ENCODE data around the gene ANO7.

The ANO7 gene, protein sequence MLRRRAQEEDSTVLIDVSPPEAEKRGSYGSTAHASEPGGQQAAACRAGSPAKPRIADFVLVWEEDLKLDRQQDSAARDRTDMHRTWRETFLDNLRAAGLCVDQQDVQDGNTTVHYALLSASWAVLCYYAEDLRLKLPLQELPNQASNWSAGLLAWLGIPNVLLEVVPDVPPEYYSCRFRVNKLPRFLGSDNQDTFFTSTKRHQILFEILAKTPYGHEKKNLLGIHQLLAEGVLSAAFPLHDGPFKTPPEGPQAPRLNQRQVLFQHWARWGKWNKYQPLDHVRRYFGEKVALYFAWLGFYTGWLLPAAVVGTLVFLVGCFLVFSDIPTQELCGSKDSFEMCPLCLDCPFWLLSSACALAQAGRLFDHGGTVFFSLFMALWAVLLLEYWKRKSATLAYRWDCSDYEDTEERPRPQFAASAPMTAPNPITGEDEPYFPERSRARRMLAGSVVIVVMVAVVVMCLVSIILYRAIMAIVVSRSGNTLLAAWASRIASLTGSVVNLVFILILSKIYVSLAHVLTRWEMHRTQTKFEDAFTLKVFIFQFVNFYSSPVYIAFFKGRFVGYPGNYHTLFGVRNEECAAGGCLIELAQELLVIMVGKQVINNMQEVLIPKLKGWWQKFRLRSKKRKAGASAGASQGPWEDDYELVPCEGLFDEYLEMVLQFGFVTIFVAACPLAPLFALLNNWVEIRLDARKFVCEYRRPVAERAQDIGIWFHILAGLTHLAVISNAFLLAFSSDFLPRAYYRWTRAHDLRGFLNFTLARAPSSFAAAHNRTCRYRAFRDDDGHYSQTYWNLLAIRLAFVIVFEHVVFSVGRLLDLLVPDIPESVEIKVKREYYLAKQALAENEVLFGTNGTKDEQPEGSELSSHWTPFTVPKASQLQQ

DNA sequence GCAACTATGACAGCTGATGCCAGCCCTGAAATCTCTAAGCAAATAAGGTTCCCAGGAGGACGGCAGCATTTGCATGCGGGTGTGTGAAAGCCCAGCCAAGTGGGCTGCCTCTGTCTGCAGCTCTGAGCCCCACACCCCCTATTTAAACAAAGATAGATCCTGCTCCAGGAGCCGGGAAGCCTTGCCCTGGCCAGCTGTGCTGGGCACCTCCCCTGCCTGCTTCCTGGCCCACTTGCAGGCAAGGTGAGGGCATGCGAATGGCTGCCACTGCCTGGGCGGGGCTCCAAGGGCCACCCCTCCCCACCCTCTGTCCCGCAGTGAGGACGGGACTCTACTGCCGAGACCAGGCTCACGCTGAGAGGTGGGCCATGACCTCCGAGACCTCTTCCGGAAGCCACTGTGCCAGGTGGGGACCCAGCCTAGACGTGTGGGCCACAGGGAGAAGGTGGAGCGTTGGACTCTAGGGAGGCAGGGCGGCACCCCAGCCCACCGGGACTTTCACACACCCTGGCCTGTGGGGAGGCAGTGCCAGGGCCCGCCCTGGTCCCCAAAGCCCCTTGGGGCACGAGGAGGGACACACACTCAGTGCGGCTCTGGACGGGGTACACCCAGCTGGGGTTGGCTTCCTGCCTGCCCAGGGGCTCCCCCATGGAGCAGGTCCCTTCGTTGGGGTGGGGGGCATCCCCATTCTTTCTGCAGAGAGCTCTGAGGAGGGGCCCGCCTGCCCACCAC is at the start of gene ANO7:
Gene ANO7, plus strand, starts transcription at position 317 of the 732 bp plus-strand sequence. CDS start 1,387 bp downstream, outside the sequence.
- no peak for DNase-seq (ENCODE audit: low read depth in 2 of 2)

DNA sequence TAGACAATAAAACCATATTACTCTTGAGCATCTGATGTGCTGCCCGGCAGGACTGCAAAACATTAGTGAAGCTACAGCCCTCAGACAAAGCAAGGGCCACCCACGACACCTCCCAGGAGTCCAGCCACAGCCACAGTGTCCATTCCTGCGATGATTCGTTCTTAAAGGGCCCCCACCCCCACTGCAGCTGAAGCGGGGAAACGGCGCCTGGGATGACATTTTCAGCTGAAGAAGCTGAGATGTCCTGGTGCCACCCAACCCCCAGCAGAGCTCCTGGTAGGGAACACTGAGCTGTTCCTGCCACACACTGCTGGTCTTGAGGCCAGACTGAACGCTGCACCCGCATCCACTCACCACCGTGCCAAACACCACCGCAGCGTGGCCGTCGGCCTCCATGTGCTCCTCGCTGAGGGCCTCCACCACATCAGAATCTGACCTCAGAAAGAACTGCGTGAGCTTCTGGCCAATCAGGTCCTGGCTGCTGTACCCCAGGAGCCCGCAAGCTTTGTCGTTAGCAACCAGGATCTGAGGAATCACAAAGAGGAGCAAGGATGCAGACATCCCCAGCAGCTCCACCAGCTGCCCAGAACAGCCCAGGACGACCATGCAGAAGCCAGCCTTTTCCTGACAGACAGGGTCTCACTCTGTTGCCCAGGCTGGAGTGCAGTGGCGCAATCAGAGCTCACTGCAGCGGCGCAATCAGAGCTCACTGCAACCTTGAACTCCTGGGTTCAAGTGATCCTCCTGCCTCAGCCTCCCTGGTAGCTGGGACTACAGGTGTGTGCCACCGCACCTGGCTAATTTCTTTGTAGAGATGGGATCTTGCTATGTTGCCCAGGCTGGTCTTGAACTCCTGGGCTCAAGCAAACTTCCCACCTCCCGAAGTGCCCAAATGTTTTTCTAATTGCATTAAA is 48.7 kb upstream of the ANO7 start:
- DNase-seq (ENCODE audit: low read depth in 2 of 2) = no peak

DNA sequence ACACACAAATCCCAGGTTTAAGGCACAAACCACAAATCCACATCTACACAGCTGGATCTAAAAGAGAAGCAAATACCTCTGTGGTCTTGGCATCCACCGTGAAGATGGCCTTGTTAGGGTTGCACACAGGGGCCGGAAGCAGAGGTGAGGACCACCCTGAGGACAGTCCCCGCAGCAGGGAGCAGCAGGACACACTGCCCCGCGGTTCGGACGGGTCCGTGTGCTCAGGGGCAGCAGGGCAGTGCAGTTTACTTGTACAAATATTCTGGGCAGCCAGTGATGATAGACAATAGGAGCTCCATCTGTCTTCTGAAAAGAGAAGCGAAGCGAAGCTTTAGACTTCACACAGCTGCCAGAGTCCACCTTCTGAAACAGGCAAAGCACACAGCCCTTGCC is 48.0 kb upstream of the ANO7 start:
- no peak for DNase-seq (ENCODE audit: low read depth in 2 of 2)

DNA sequence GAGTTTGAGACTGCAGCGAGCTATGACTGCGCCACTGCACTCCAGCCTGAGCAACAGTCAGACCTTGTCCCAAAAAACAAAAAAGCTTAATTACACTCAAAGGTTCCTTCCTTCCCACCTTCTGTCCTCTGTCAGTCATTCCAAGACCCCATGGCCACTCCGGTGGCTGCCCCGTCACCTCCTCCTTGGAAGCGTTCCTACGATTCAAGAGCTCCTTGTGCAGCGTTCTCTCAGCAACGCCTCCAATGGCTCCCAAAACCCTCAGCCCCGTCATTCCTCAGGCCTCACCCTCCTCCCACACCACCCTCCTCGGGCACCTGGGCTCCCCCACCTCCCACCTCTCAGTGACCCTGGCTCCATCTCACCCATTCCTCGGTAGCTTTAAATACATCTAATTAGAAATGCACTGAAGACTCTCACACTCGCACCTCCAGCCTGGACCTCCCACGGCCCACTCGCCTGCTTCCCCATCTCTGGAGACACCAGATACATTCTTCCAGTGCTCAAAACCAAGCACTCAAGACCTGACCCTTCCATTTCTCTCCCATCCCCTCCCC is 47.2 kb upstream of the ANO7 start:
- DNase-seq (ENCODE audit: low read depth in 2 of 2) = no peak

DNA sequence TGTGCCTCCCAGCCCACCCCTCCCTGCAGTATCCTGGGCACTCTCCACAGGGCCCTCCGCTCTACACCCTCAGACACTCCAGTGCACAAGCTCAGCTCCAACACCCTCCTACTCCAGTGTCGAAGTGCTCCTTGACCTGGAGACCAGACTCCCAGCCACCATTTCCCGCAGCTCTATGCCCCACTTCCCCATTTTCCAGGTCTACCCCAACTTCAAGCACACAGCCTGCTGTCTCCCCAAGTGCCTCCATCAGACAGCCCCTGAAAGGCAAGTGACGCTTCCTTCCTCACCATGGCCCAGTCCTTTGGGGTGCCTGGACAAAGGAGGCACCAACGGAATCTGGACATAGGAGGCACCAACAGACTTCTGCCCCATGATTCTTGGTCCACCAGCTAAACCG is 46.4 kb upstream of the ANO7 start:
- DNase-seq (ENCODE audit: low read depth in 2 of 2) = no peak

DNA sequence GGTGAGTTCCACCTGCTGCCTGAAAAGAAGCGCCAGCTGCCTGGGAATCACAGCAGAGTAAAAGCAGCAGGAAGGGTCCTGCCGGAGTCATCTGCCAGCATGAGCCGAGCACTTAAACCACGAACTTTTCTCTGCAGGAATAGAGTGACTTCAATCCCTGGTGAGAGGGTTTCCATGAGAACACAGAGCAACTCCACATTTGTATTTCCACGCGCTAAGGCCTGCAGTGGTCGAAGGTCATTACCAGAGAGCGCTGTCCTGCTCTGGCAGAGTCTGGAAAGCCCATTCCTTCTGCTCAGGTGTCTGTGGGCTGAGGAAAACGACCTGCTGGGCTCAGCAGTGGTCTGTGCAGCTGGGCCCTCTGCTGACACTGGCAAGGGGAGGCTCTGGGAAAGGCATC is 45.9 kb upstream of the ANO7 start:
- DNase-seq (ENCODE audit: low read depth in 2 of 2) = no peak

DNA sequence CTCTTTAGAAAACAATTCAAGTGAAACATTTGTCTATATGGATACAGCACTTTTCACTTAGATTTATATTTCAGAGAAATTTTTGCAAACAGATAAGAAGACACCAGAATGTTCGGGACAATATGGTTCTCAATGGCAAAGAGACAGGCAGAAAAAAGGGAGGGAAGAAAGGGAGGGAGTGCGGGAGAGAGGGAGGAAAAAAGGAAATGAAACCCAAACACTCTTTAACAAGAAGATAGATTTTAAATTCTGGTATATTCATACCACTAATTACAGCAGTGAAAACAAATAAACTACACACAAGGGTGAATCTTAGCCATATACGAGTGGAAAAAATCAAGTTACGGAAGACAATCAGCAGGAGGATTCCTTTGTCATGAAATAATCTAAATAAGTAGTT is 42.2 kb upstream of the ANO7 start:
- DNase-seq (ENCODE audit: low read depth in 2 of 2) = no peak

DNA sequence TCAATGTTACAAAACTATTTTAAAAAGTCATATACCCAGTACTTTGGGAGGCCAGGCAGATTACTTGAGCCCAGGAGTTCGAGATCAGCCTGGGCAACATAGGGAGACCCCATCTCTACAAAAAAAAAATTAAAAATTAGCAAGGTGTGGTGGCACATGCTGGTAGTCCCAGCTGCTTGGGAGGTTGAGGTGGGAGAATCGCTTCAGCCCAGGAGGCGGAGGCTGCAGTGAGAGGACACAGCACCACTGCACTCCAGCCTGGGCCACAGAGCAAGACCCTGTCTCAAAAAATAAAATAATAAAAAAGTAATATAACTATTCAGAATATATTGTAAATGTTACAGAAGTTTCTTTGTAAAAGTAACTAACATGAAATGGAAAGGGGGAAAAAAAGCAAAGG is 41.1 kb upstream of the ANO7 start:
- DNase-seq (ENCODE audit: low read depth in 2 of 2) = no peak

DNA sequence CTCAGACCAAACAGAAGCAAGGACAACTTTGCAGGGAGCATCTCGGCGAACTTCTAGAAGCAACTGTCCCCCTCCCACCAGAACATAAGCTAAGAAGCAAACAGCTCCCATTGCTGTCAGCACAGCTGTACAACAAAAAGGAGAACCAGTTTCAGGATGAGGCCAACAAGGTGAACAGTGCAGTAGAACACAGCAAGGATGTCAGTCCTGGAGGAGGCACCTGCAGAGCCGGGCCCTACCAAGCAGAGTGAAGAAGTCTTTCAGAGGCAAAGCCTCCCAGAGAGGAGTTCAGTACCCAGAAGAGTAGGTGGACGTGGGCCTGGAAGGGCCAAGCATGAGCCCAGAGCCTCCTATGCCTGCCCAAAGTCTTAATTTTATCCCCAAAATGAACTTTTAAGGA is 40.2 kb upstream of the ANO7 start:
- DNase-seq (ENCODE audit: low read depth in 2 of 2) = no peak

DNA sequence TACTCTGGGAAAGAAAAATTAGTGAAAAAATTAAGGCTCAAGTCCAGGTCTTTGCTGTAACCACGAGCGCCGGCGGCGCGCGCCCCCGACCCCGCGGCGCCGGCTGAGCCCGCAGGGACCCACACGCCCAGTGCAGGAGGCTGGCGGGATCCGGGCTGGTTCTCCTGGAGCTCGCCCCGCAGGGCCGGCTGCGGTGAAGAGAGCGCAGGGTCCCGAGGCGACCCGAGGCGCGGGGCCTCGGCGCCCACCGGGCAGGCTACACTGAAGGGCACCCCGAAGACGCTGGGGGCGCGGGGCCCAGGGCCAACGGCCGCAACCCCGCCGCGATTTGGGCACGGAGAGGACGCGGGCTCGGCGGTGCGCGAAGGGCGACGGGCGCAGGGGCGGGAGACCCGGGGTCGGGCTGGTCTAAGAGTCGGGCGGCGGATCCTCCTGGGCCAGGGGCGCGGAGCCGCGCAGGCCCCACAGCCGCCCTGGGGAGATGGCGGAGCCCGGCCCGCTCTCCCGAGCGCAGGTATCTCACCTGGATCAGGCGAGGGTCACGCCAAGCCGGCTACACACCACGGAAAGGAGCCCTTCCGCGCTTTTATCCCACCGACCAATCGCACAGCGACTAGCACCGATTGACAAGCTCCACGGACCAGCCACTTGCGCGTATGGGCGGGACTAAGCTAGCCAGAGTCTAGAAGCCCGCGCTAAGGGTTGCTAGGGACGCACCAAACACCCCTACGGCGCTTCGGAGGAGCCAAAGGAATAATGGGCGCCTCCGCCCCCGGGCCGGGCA is 39.4 kb upstream of the ANO7 start, which contains the start of gene PASK:
Gene PASK, minus strand, starts transcription at position 582 of the 784 bp plus-strand sequence. CDS start 6,440 bp downstream, outside the sequence.
- peak; percentile 87 to 93 for DNase-seq (ENCODE audit: low read depth in 2 of 2)

DNA sequence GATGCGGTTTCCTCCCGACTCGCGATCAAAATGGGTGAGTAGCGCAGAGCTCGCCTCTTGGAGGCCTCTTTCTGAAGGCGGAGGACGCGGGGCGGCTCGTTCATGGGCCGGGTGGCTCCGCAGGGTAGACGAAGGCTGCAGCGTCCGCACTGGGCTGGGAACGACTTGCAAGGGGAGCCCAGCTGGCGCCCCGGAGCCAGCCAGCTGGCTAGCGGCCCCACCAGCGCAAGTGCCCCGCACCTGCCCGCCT is 38.9 kb upstream of the ANO7 start:
- DNase-seq (ENCODE audit: low read depth in 2 of 2) = no peak

DNA sequence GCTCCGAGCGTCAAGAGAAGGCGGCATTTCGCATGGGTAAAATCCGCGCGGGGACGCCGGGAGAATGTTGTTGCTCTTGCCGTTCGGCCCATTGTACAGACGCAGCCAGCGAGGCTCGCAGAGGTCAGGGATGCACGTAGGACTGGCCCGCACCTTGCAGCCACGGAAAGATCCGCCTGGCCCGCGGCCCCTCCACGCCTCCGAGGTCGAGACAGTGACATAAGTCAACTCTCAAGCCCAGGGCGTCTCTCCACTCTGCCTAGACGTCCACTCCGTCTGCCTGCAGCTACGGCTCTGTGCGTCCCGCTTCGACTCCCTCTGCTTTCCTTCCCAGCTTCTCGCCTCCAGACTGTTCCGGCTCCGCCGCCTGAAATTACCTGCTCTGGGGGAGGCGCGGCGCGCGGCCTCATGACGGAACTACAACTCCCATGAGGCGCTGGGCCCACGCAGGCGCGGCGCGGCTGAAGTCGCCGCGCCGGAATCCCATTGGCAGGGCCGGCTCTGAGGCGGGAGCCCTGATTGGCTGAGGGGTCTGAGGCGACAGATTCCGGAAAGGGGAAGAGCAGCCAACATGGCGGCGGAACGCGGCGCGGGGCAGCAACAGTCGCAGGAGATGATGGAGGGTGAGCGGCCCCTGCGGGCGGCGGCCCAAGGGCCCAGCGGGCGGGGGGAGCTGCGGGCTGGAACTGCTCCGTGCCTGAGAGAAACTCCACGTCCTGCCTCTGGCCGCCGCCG is 38.4 kb upstream of the ANO7 start, which contains the start of gene PPP1R7:
Gene PPP1R7, plus strand, starts transcription at position 543 of the 735 bp plus-strand sequence. Its CDS starts 29 bp downstream, at position 572.
- DNase-seq (ENCODE audit: low read depth in 2 of 2) = peak; percentile 90 to 91

DNA sequence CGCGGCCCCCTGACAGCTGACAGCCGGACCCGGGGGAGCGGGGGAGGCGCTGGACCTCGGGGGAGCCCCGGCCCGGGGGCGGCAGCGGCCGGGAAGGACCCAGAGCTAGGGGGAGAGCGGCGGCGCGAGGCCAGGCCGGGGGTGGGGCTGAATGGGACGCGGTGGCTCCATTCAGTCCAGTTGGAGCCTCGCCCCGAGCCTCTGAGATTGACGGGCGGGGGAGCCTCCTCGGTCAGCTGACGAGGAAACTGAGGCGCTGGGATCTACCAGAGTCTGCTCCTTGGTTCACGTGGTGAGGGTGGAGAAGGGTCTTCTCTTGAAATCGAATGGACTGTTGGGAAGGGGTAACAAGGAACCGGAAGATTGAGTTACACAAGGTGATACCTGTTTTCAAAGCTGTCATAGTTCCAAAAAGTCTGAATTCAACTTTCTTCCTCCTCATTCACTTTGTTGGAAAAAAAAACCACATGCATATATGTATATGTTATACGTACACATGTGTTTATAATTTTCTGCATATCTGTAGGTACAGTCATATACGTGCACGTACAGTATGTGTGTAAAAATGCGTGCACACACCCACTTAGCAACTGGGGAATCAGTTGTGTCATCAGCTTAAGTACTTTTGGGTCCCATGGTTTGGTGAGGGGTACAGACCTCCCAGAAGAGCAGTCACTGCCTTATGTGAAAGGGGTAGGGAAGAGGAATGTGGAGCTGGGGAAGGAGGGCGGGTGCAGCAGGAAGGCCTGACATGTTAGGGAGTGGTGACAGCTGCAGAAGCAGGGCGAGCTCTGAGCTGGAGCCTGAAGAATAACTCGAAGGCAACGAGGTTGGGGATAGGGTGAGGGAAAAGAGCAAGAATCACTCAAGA is 37.6 kb upstream of the ANO7 start:
- no peak for DNase-seq (ENCODE audit: low read depth in 2 of 2)

DNA sequence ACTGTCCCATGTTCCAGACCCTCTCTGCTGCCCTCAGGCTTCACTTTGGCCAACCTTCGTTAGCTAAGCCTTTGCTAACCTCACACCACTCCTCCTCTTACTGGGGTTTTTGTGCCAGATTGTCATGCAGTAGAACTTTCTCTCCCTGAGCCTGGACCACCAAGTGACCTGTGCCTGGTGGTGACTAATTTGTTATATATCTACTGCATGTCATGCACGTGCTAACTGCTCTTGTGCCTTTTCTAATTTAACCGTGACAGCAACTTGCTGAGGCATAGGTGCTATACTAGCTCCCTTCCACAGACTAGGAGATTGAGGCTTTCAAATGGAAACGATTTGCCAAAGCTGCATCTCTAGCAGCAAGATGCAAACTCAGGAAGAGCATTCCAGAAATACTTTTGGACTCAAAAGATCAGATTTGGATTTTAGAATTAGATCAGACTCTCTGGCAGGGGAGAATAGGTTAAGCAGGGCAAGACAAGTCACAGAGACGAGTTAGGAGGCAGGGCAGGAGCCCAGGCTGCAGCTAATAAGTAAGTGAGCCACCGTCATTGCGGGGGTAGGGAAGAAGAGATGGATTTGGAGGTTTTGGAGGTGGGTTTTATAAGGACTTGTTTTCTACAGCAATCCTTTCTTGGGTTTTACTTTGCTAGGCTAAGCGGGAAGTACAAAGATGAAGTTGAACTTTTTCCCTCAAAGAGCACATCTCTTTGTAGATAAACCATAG is 36.4 kb upstream of the ANO7 start:
- DNase-seq (ENCODE audit: low read depth in 2 of 2) = no peak

DNA sequence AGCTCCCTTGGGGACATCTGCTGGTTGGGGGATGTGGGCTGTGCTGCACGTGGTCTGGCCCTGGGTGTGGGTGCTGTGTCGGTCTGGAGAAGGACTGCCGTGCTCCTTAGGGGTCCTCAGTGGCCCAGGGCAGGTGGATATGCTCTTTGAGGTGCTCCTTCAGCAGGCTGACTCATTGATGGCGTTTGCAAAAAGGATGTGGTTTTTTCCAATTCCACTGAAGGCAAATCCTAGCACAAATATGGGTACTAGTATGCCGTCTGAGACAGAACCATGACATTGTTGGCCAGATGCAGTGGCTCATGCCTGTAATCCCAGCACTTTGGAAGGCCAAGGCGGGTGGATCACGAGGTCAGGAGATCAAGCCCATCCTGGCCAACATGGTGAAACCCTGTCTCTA is 34.9 kb upstream of the ANO7 start:
- DNase-seq (ENCODE audit: low read depth in 2 of 2) = no peak

DNA sequence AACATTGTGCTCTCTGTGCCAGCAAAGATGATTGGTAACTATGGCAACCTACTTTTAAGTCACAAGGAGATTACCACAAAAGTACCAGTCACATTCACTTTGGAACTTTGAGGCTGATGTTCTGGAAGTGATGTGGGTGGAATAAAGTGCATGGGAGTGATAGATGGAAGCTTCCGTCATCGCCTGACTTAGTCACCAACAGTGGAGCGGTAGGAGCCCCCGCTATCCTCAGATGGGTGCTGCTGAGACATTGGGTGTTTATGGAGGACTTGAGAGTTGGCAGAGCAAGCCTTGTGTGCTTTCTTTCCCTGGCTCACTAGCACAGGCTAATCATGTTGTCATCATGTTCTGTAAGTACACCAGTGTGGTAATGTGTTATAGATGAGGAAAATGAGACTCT is 33.6 kb upstream of the ANO7 start:
- peak in 1 of 2 experiments; percentile 31 for DNase-seq (ENCODE audit: low read depth in 2 of 2)

DNA sequence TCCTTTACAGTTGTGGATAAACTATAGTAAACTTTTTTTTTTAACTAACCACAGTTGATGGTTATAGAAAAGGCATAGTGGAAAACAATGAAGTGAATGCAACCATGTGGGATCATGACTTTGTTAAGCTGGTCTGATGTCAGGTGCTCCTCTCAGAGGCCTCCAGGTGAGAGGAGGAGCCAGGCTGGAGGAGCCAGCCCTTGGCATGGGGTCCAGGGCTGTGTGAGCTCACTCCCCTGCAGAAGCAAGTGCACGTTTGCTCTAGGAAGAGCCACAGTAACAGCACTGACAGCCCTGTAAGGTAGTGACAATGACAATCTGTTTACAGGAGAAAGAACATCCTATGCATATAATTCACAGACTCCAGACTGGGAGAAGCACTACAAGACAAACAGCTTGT is 32.5 kb upstream of the ANO7 start:
- no peak for DNase-seq (ENCODE audit: low read depth in 2 of 2)

DNA sequence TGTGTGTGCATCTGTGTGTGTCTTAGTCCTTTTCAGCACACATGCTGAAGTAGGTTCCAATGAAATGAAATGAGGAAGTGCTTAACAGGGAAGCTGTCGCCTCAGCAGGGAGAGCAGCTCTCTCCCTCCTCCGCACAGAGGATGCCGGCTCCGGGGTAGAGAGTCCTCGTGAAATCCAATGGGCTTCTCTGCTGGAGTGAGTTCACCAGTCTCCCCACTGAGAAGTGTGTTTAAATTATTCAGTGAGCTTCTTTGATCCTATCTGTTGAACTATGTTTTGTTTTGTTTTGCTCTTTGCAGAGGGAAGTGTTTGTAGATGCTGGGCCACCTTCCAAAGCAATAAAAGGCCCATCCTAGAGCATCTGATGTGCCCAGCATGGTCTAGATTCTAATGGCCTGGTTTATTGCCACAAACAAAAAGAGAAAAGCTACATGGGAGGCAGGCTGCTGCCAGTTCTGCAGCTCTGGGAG is 31.5 kb upstream of the ANO7 start:
- no peak for DNase-seq (ENCODE audit: low read depth in 2 of 2)

All from stimulated activated CD4-positive, alpha-beta T cell treated with anti-CD3 and anti-CD28 coated beads, Interleukin-12 subunit alpha, Interleukin-12 subunit beta, amount 100 ng/mL, for 24 hours (primary cell).